K562 (cell line): Measurements from ENCODE around the gene GLYATL3.

Experiments
- POLR2AphosphoS5 ChIP-seq: IDR thresholded peaks from 2 replicates; pipeline ENCODE4 v1.6.1; 2011; ENCODE audit warnings: mild to moderate bottlenecking, low read depth, low read length, moderate library complexity; ENCODE audit not compliant: control insufficient read depth, insufficient read depth
- ZNF3 ChIP-seq: fragments of 250-450 bp; sonication (Bioruptor Pico); IDR thresholded peaks from 2 replicates; pipeline ENCODE4 v1.5.0; 2021; ENCODE audit warnings: mild to moderate bottlenecking, moderate library complexity
- ZSCAN29 ChIP-seq: fragments of 450-650 bp; IDR thresholded peaks from 2 replicates; pipeline ENCODE4 v1.6.1; 2017

DNA sequence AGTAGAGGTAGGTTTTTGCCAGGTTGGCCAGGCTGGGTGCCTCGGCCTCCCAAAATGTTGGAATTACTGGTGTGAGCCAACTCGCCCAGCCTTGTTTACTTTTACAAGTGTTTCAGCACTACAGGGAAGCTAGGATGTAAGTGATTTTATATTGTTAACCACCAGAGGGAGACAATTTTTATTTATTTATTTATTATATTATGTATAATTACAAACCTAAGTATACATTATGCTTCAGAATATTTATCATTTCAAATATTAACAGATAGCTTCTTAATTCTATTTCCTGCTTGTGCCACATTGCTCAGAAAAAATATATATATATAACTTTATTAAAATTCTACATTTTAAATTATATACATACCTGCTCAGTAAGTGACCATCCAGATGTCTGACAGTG is 46.5 kb upstream of the GLYATL3 start:
- TF ChIP-seq ZSCAN29 (no peak), POLR2AphosphoS5 (no peak), ZNF3 (no peak)
